Activated CD4-positive, alpha-beta T cell treated with anti-CD3 and anti-CD28 coated beads, Interleukin-2, Interleukin-6, amounts not matched to agents 100 ng/mL and 50 ng/mL, durations not matched to agents 16 hours and 8 hours (primary cell): ENCODE results near the gene TRIM10.

Source experiments
- DNase-seq: peaks from one replicate; pipeline ENCODE4 v3.0.0-alpha.2; 2020

The TRIM10 gene, protein sequence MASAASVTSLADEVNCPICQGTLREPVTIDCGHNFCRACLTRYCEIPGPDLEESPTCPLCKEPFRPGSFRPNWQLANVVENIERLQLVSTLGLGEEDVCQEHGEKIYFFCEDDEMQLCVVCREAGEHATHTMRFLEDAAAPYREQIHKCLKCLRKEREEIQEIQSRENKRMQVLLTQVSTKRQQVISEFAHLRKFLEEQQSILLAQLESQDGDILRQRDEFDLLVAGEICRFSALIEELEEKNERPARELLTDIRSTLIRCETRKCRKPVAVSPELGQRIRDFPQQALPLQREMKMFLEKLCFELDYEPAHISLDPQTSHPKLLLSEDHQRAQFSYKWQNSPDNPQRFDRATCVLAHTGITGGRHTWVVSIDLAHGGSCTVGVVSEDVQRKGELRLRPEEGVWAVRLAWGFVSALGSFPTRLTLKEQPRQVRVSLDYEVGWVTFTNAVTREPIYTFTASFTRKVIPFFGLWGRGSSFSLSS

DNA sequence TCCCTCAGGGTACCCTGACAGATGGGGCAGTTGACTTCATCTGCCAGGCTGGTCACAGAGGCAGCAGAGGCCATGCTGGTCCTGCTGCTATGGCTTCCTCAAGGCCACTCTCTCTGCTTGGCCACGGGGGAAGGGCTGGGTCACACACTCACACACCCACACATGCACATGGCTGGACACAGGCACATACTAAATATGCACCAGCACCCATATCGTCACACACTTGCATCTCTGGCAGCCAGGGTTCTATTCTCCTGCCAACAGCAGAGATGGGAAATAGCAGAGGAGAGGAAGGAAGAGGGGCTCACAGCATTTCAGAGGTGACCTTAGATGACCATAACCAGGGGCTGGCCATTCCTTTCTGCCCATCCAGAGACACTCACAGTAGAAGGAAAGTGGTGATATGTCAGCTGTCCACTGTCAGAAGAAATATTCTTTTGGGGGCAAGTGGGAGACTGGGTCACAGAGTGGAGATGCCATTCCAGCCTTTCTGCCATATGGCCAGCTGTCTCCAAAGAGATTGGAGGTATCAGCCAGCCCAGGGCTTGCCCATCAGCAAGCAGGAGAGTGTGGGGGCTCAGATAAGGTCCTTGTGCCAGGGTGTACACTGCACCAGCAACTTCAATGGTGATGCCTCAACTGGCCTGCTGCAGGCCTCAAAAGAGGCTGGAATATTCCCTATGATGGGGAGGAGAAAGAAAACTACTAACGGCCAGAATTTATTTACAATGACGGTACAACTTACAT, at the start of gene TRIM10:
TSS of gene TRIM10 (minus strand) at position 427 of the 747 bp plus-strand sequence. CDS start at position 74, 353 bp downstream.
- no peak for DNase-seq

DNA sequence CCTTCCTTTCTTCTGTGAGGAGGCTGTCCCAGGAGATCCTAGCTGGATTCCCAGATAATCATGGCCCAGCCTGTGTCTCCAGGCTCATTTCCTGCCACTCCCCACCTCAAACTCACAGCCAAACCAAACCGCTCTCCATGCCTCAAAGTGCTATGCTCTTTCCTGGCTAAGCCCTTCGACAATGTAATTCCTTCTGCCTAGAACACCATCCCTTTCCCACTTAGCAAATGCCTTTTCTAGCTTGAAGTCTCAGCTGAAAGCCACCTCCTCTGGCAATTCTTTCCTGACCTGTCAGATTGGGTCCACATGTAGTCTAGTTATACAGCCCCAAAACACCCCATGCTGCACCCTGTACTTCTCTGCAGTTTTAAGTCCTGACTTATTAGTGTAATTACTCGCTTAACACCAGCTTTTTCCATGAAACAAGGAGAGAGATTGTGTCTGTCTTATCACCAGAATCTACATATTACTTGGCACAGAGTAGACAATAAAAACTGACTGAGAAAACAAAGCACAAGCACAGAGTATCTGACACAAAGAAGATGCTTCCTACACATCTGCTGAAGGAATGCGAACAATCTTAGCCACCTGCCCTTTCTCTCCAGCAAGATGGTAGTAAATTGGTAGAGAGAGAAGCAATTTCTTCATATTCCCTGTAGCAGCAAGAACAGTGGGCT, 46.7 kb upstream of the TRIM10 start:
- DNase-seq: no peak

DNA sequence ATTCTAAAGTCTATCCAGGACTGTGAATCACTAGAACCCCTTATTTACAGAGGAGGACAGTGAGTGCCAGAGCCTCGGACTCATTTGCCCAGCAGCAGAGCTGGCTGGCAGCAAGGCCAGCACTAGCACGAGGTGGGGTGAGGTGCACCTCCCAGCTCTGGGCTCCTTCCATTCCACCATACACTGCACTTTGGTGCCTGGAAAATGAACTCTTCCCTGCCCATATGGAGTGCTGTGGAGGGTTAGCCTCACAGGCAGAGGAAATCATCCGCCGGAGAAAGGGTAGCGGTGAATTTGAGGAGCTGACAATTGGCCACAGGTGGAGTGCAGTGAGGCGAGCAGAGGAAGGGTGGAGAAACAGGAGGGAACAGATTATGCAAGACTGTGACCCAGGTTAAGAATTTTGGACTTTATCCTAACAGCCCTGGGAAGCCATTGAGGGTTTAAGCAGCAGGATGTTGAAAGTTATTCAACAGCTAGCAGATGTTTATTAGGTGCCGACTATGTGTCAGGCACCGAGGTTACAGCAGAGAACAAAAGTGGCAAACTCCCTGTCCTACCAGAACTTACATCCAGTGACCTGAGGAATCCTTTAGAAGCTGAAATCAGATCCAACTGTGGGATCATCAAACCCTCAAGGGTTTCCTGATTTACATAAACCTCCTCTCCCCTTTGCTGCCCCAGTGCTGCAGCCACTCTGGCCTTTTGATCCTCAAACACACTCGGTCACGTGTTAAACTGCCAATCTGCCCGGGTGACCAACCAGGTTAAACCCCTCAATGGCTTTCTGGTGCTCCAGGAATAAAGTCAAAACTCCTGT, 46.0 kb upstream of the TRIM10 start:
- DNase-seq: no peak

DNA sequence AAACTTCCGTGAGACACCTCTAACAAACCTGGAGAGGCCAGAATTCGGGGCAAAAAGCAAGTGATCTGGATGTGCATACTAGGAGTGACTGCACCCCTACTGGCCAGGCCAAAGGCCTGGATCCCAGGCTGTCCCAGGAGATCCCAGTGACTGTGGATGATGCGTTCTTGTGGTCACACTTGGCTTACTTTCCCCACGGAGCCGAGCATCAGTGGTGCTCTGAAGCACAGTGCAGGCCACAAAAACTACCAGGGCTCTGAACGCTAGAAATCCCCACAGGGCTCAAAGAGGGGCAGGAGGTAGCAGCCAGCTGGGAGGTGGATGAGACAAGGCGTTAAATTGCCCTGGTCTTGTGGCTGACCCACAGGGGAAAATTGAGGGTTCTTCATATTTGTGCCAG, 45.1 kb upstream of the TRIM10 start:
- DNase-seq: no peak

DNA sequence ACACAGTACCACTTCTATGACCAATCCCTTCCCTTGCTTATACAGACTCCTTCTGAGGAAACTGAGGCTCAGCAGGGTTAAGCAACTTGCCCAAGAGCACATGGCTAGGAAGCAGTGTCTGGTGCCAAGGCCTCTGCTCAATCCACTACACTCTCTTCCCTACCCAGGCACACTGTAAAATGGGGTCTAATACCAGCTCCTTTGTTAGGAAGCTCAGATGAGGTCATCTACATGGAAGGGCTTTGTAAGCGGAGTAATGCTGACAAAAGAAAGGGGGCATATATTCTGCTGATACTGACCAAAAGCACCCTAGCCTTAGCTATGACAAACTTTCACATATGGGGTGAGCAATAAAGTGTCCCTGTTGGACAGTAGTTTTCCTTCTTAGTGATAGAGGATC, 43.1 kb upstream of the TRIM10 start:
- DNase-seq: no peak

DNA sequence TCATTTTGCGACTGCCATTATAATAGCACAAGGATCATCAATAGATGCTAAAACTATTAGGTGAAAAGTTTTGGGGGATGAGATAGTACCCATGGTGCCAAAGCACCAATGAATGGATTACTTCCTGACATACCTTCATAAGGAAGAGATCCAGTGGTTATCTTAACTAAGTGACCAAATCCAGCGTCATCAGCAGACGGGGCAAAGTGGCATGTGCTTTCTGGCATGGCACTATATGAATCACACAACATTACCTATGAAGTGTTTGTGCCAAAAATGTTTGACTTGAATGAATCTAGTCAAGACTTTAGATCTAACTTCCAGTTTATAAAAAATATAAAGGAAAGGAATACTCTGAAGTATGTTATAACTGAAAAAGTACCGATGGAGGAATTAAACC, 41.4 kb upstream of the TRIM10 start:
- no peak for DNase-seq

DNA sequence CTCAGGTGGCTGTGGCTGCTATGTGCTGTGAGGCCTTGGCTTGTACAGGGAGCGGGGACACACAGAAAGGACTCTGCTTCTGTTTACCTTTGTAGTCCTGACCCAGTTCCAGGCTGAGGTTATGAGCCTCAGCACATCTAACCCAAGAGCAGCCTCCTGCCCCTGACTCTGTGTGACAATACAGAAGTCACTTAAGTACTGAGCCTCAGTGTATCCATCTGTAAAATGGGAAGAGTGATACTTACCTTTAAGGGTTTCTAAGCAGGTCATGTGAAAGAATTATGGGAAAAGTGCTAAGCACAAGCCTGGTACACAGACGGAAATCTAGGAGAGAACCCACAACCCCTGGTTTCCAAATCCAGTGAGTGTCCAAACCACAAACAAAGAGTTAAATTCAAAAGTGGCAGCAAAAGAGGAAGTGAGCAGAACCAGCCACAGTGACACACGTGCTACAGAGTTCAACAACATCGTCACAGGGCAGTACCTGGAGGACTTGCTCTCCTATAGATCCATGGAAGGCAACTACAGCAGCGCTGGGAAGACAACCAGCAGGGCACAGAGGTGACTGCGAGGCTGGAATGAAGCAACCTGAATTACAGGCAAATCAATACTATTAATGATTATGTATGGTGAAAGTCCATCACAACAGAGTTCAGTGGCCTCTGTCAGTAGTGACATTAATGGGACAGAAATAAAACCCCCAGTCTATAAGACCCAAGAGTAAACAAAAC, 39.7 kb upstream of the TRIM10 start:
- no peak for DNase-seq

DNA sequence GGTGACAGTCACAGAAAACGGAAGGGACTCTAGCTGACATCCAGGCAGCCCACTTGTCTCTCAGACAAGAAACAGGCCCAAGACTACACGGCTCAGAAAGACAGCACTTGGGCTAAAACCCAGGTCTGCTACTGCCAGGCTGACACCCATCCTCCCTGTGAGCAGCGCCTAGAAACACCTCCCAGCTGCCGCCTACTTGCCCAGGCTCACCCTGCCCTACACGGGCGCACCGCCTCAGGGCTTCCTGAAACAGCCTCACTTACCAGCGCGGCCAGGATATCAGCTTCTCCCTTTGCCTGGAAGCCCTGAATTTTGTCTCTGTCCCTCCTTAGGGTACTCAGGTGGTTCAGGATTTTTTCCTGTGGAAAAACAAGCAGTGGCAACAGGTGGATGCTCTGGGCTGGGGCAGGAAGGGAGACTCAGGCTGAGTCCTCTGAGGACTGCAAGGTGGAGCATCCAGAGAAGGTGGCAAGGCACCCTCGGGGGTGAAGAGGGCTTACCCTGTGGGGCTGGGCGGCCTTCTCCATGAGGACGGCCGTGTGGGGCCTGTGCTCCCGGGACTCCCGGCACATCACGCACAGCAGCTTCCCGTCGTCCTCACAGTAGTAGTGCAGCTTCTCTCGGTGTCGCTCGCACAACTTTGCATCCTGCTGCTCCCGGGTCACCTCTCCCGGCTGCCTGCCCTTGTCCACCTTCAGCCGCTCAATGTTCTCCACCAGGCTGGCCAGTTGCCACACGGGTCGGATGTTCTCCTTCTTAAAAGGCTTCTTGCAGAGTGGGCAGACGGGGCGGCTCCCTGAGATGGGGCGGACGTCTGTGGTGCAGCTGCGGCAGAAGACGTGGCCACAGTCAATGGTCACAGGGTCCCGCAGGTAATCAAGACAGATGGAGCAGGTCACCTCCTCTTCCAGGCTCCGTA, 37.4 kb upstream of the TRIM10 start:
- no peak for DNase-seq

DNA sequence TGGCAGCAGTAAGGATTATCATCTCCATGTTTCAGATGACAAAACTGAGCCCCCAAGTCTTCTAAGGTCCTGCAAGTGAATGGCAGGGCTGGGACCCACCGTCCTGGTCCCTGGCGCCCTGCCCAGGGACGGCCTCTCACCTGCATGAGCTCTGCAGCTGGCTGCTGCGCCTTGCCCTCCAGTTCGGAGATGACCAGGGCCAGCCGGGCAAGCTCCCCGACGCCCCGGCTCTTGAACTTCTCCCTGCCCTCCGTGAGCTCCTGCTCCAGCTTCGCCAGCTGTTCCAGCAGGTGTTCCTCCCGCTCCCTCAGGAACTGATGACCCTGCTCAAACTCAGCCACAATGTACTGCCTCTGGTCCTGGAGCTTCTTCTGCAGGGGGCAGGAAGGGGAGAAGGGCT, 35.4 kb upstream of the TRIM10 start:
- no peak for DNase-seq

DNA sequence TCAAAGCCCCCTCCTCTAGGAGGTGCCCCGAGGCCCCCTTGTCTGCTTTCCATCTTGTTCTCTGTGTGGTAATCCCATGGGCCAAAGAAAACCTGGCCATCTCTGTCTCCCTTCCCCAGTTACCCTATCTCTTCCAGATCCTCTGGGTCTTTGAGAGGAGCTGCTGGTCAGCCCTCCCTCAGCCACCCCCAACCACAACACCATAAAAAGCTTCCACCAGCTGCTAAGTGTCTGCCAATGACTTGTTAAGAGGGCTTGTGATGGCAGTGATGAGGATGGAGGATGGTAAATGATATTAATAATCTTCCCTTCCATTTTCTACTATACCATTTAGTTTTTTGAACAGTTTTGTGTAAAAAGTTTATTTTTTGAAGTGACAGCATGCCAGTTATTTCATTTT, 34.9 kb upstream of the TRIM10 start:
- DNase-seq: no peak

DNA sequence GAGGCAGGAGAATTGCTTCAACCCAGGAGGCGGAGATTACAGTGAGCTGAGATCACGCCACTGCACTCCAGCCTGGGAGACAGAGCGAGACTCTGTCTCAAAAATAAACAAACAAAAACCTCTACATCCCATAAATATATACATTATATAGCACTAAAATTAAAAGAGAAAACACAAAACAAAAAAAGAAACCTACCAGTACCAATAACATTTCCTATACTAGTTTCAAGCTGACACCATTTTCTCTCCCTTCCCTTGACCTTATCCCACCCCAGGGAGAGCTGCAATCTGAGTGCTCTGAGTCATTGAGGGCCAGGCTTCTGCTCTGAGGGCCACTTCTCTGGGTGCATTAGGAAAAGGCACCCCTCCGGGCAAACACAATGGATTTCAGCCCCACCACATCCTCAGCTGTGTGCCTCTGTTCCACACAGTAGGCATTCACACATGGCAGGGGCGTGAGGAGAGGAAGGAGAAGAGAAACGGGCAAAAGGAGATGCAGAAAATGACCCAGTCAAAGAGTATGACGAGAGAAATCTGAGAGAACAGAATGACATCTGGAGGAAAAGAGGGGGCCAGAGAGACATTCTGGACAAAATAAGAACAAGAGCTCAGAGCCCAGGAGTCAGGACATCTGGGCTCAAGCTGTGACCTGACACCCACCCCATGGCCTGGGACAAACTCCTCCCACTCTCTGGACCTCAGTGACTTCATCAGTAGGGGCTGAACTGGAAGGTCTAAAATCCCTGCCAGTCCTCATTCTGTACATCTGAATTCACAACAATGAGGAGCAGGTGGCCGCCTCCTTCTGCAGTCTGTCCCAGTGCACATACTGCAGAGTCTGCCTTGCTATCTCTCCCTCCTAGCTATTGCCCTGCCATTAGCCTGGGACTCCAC, 34.0 kb upstream of the TRIM10 start:
- no peak for DNase-seq

DNA sequence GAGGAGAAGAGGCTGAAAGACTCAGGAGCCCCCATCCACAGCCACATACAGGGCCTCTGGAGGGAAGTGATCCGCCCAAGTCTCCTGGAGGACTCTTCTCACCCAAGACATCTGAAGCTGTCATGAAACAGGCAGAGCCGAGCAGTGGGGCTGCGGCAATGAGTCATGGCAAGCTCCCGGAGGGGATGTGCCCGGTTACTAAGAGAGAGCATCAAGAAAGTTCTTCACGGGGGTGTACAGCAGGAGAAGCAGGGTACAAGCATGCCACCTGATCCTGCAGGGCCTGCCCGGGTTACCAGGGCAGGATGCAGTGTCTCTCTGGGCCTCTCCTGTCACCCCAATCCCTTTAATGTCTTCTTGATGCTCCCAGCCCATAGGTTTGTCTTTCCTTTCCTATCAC, 31.1 kb upstream of the TRIM10 start:
- no peak for DNase-seq

DNA sequence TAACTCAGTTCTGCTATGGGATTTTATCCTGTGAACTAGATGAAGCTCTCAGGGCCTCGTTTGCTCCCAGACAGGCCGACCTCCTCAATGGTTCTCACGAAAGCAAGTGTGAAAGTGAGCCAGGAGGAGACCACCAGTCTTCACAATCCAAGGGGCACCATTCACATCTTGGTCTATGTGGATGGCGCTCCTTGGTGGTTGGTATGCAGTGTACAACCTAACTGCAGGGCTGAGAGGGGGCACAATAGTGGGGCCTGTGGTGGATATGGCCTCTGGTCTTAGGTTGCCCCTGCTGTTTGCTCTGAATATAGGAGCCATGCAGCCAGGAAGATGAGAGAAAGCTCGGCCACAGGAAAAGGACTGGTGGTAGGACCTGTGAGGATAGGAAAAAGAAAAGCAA, 27.5 kb upstream of the TRIM10 start:
- DNase-seq: no peak

DNA sequence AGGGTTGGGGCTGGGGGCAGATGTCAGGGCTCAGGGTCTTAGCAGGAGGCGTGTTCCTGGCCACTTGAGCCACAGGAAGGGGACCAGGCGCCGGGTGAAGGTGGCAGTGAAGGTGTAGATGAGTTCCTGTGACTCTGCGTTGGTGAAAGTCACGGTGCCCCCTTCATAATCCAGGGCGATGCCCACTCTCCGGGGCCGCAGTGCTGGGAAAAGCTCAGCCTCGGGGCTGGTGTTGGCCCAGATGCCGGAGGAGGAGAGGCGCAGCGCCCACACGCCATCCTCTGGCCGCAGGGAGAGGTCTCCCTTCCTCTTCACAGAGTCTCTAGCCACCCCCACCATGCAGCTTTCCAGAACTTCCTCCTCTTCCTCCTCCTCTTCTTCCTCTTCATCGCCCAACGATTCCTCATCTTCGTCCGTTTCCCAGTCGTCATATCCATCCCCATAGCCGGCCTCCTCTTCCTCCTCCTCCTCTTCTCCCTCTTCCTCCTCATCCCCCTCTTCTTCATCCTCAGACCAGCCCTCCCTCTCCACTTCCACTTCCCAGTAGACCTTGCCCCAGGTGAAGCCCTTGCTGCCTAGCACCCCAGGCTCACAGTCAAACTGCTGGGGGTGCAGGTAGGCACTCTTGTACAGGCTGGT, 25.0 kb upstream of the TRIM10 start:
- no peak for DNase-seq

DNA sequence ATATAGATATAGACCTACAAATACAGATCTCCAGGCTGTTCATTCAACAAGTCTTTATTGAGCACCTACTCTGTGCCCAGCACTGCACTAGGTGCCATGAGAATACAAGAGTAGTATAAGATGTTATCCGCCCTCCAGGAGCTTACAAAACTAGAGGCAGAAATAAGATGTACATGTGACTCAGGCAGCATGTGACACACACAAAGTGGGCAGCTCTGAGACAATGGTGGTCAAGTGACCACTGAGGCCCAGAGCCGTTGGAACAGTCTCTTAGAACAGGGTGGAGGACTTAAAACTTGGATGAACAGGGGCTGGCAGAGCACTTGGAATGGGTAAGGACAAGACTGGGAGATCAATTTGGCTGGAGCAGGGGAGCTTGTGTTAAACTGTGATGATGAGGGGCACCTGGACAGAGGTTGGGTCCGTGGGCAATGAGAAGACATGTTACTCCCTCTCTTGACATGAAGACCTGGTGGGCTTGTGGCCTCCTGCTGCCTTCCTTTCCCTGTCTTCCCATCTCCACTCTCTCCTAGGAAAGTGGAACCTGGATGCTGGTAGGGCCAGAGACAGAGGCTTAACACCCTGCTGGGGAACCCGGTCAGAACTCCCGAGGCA, 23.5 kb upstream of the TRIM10 start:
- no peak for DNase-seq

DNA sequence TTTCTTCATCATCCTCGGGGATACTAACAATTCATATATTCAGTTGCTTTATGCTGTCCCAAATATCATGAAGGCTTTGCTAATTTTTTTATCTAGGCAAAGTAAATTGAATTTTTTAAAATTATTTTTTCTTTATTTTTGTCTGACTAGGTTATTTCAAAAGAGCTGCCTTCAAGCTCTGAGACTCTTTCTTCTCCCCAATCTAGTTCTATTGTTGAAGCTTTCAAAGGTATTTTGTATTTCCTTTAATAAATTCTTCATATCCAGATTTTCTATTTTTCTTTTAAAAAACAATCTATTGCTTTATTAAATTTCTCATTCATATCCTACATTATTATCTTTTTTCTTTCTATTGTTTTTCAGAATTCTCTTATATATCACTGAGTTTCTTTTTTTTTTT, 19.1 kb upstream of the TRIM10 start:
- no peak for DNase-seq

DNA sequence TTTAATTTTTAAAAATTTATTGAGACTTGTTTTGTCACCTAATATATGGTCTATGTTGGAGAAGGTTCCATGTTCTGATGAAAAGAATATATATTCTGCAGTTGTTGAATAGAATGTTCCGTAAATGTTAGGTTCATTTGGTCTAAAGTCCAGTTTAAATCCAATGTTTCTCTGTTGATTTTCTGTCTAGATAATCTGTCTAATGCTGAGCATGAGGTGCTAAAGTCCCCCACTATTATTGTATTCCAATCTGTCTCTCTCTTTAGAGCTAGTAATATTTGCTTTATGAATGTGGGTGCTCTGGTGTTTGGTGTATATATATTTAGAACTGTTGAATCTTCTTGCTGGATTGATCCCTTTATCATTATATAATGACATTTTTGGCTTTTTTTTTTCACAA, 17.8 kb upstream of the TRIM10 start:
- no peak for DNase-seq

DNA sequence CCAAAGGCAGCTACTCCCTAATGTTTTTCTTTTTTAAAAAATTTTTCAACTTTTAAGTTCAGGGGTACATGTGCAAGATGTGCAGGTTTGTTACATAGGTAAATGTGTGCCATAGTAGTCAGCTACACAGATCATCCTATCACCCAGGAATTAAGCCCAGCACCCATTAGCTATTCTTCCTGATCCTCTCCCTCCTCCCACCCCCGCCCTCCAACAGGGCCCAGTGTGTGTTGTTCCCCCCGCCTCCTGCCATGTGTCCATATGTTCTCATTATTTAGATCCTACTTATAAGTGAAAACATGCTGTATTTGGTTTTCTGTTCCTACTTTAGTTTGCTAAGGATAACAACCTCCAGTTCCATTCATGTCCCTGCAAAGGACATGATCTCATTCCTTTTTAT, 14.8 kb upstream of the TRIM10 start:
- no peak for DNase-seq

DNA sequence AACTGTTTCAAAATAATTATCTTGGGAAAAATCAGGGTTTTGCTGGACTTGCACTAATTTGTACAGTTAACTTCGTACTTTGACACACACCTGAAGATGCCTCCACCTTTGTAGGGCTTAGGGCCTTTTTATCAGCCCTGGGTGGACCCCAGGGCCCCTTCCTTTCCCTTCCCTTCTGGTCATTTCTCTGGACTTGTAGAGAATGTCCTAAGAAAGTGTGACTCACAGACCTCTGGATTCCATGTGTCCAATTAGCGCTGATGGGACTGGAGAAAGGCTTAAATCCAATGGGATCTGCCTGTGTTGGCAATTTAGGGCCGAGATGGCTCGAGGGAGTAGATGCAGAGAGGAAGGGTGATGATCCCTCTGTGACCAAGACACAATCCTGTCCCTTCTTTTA, 11.7 kb upstream of the TRIM10 start:
- DNase-seq: no peak
